ENCODE measurements around the gene CADM2. TPM values are rescaled to one million over a fixed set of nuclear protein-coding genes. Genes with fewer than 3 reads are reported as not detected.

CADM2 gene
- total RNA-seq, 4 donors from 2014 or later, result 0.13 to 2.1 (median 0.58) TPM

- TF ChIP-seq, protein P1, sequence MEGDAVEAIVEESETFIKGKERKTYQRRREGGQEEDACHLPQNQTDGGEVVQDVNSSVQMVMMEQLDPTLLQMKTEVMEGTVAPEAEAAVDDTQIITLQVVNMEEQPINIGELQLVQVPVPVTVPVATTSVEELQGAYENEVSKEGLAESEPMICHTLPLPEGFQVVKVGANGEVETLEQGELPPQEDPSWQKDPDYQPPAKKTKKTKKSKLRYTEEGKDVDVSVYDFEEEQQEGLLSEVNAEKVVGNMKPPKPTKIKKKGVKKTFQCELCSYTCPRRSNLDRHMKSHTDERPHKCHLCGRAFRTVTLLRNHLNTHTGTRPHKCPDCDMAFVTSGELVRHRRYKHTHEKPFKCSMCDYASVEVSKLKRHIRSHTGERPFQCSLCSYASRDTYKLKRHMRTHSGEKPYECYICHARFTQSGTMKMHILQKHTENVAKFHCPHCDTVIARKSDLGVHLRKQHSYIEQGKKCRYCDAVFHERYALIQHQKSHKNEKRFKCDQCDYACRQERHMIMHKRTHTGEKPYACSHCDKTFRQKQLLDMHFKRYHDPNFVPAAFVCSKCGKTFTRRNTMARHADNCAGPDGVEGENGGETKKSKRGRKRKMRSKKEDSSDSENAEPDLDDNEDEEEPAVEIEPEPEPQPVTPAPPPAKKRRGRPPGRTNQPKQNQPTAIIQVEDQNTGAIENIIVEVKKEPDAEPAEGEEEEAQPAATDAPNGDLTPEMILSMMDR (IDR thresholded peaks at IDR 0.05), result no peak
- TF ChIP-seq POLR2A (IDR thresholded peaks at IDR 0.05), result no peak
- H3K4me3 ChIP-seq (ENCODE audit: low read depth, poor library complexity, severe bottlenecking), result no peak overlapping the region
- intact Hi-C loops (cut with DNase I; ENCODE audit: low total_unique reads), result no loop called here
- no peak for DNase-seq (ENCODE audit: low spot score in 2 of 2)
- 80 to 84% methylated on average over 2 of the region's 2 CpGs for WGBS, 2 donors
These were observed 750.6 kb downstream of the CADM2 start for GRCh38 chr3:85709346-85709892.

DNA sequence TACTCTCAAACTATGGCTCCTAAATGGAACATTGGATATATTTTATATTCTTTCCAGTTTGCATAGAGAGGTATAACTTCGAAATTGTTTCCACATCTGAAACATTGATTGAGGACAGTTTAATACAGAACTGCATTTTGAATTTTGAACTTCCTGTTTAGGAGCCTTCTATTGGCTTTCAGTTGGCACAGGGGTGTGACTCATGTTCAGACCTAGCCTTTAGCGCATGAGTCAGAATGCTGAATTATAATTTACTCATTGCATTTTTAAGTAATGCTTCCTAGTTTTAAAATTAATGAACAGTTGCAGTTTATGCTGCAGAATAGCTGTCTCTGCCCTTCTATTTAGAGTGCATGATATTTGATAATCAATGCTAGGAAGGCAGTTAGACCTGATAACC, 751.7 kb downstream of the CADM2 start:
- DNase-seq (ENCODE audit: low spot score in 2 of 2), result no peak
- H3K4me3 ChIP-seq (ENCODE audit: low read depth, poor library complexity, severe bottlenecking), result no peak overlapping the region
- intact Hi-C loops (cut with DNase I; ENCODE audit: low total_unique reads), result no loop called here
- WGBS, 2 donors, result 80 to 86% methylated on average over 2 of the region's 2 CpGs
- no peak for TF ChIP-seq POLR2A (IDR thresholded peaks at IDR 0.05)
- TF ChIP-seq, protein P1 (IDR thresholded peaks at IDR 0.05), result no peak

DNA sequence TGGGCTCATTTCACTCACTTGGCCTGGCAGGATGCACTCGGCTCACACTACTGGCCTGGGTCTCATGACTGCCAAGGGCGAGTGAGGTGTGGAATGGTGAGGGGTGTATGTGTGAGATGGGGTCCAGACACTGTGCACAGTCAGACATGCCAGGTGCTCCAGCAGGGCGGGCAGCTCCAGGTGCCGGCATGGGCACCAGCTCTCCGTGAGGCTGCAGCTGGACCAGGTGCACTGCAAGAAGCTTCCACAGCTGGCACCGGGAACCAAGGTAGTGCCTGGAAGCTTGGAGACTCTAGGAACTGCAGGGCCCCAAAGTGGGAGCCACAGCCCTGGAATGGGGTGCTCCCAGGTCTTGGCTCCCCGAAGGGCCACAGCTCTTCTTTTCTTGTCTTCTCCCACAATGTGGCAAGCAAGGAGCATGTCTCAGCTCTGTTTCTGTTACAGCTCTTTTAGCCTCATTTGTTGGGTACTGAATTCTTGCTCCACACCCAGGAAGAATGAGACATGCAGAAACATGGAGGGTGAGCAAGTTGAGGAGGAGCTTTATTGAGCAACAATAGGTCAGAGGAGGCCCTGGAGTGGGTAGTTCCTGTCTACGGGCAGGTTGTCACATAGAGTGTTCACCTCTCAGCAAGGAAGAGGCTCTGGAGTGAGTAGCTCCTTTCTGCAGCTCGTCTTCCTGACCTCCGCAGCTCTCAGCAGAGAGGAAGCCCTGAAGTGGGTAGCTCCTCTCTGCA, 762.8 kb downstream of the CADM2 start:
- no peak overlapping the region for H3K4me3 ChIP-seq (ENCODE audit: low read depth, poor library complexity, severe bottlenecking)
- 85 to 89% methylated on average over 10 of the region's 10 CpGs for WGBS, 2 donors
- TF ChIP-seq, protein P1 (IDR thresholded peaks at IDR 0.05), result no peak
- no peak for TF ChIP-seq POLR2A (IDR thresholded peaks at IDR 0.05)
- no peak for DNase-seq (ENCODE audit: low spot score in 2 of 2)
- intact Hi-C loops (cut with DNase I; ENCODE audit: low total_unique reads), result no loop called here

GRCh38 chr3:85725809-85726208, 767.0 kb downstream of the CADM2 start:
- intact Hi-C loops (cut with DNase I; ENCODE audit: low total_unique reads), result no loop called here
- TF ChIP-seq, protein P1 (IDR thresholded peaks at IDR 0.05), result no peak
- TF ChIP-seq POLR2A (IDR thresholded peaks at IDR 0.05), result no peak
- DNase-seq (ENCODE audit: low spot score in 2 of 2), result no peak
- no peak overlapping the region for H3K4me3 ChIP-seq (ENCODE audit: low read depth, poor library complexity, severe bottlenecking)

GRCh38 chr3:85726241-85726640, 767.5 kb downstream of the CADM2 start:
- WGBS, 2 donors, result 82 to 87% methylated on average over 2 of the region's 2 CpGs
- no peak for TF ChIP-seq POLR2A (IDR thresholded peaks at IDR 0.05)
- TF ChIP-seq, protein P1 (IDR thresholded peaks at IDR 0.05), result no peak
- no peak overlapping the region for H3K4me3 ChIP-seq (ENCODE audit: low read depth, poor library complexity, severe bottlenecking)
- DNase-seq (ENCODE audit: low spot score in 2 of 2), result no peak
- intact Hi-C loops (cut with DNase I; ENCODE audit: low total_unique reads), result no loop called here
